ENCODE results near the gene CTCFL.

- TF ChIP-seq CTCF (IDR thresholded peaks at IDR 0.05) (no peak), POLR2A (IDR thresholded peaks at IDR 0.05) (no peak), POLR2AphosphoS5 (IDR thresholded peaks at IDR 0.05) (no peak), EP300 (IDR thresholded peaks at IDR 0.05) (no peak)
Observed at GRCh38 chr20:57459897-57460296, 65.0 kb downstream of the CTCFL start.
